Mucosa of descending colon (tissue), 3 donors: ENCODE results near the gene DND1. TPM values are rescaled to one million over a fixed set of nuclear protein-coding genes. Genes with fewer than 3 reads are reported as not detected.
"Not testable (repeated sequence)": the region's sequence is repeated elsewhere in the genome, so short reads cannot be mapped to it uniquely, and the experiment has no call there.

ENCODE experiments used
- ATAC-seq: fragments of 200-7000 bp; cut with Tn5 transposase; one replicate; pipeline ENCODE4 v1.9.1; 2020; ENCODE audit warnings: mild to moderate bottlenecking, moderate library complexity
- DNase-seq, 3 donors: peaks; one replicate each; pipeline ENCODE4 v3.0.0-alpha.2; 2020
- H3K36me3 ChIP-seq: fragments of 200-600 bp; one replicate; pipeline ENCODE4 v1.8.0; 2021; ENCODE audit warnings: low read depth, mild to moderate bottlenecking
- H3K4me1 ChIP-seq: fragments of 200-600 bp; one replicate; pipeline ENCODE4 v1.8.0; 2021; ENCODE audit warnings: low read depth, mild to moderate bottlenecking
- H3K4me3 ChIP-seq: fragments of 200-600 bp; one replicate; pipeline ENCODE4 v1.8.0; 2021; ENCODE audit warnings: mild to moderate bottlenecking
- H3K9me3 ChIP-seq: fragments of 200-600 bp; one replicate; pipeline ENCODE4 v1.8.0; 2021; ENCODE audit warnings: mild to moderate bottlenecking
- CTCF ChIP-seq: fragments of 200-600 bp; IDR thresholded peaks from one replicate; pipeline ENCODE4 v1.8.0; 2022; ENCODE audit warnings: antibody characterized with exemption, mild to moderate bottlenecking
- intact Hi-C, 2 donors: fragments of 100-400 bp; cut with DNase I in 1 of 2; cut with micrococcal nuclease in 1 of 2; formaldehyde crosslinking; loops; one replicate each; pipeline versions ENCODE4 v1.11.0 to v1.11.1; 2022; cut with DNase I, micrococcal nuclease
- total RNA-seq, 3 donors: library from RNA; stranded (reverse); fragmentation: NEBNext Ultra II Directional in 2 of 3; extraction: Animal tissue kit (Norgen Biotek cat#: 25700) in 2 of 3; gene quantifications; one replicate each; pipeline versions ENCODE4 v1.2.1 to v1.2.4, GENCODE V29; 2021 to 2023
- donor health status: DM: no; HTN: no; CAD: no; lungs with moderate emphysema.
- donor health status: DM: no; HTN: no; CAD: no.
- donor health status: DM: no; HTN: yes; CAD: no.

Gene DND1
- total RNA-seq, 3 donors from 2014 or later: 0.95 to 1.6 (median 1.1) TPM

GRCh38 chr5:140664359-140665119 is 8.8 kb downstream of the DND1 start, which contains the start of gene WDR55:
TSS of gene WDR55 (plus strand) at chr5:140664904. CDS start at chr5:140664913, 9 bp downstream.
- H3K36me3 ChIP-seq: no peaks in the 10 kb centered on the region
- ATAC-seq (peak; percentile 98), DNase-seq (peak; percentile 98 to 99 (median 99))
- peaks cover 19% of the 10 kb centered on the region for H3K4me1 ChIP-seq
- intact Hi-C loops: no loop called here
- H3K4me3 ChIP-seq: peak within 1 kb of the TSS; percentile 88
- no peak for TF ChIP-seq CTCF
- H3K9me3 ChIP-seq: no peaks in the 10 kb centered on the region

- DNase-seq (no peak), ATAC-seq (peak; percentile 8)
- Histone ChIP-seq H3K9me3 (no peaks in the 10 kb centered on the region), H3K36me3 (peaks cover 3% of the 10 kb centered on the region), H3K4me3 (peak overlapping the region; percentile 88), H3K4me1 (peaks cover 19% of the 10 kb centered on the region)
- intact Hi-C loops: no loop called here
- no peak for TF ChIP-seq CTCF
These were observed 9.4 kb downstream of the DND1 start for GRCh38 chr5:140664030-140664358.

GRCh38 chr5:140660371-140660770 is 13.0 kb downstream of the DND1 start:
- ATAC-seq, H3K4me1 ChIP-seq: not testable (repeated sequence)

GRCh38 chr5:140658870-140659269 is 14.5 kb downstream of the DND1 start:
- no peak for ATAC-seq

More at GRCh38 chr5:140660371-140660770, 13.0 kb downstream of the DND1 start:
- H3K4me3 ChIP-seq, intact Hi-C loops, DNase-seq, H3K9me3 ChIP-seq: not testable (repeated sequence)
- peaks cover 27% of the 10 kb centered on the region for H3K36me3 ChIP-seq

GRCh38 chr5:140647042-140647419 is 26.3 kb downstream of the DND1 start:
- peak overlapping the region; percentile 85 for H3K4me3 ChIP-seq
- no peak for TF ChIP-seq CTCF
- H3K36me3 ChIP-seq: peaks cover 9% of the 10 kb centered on the region
- peaks cover 15% of the 10 kb centered on the region for H3K4me1 ChIP-seq
- no peaks in the 10 kb centered on the region for H3K9me3 ChIP-seq
- intact Hi-C loops: no loop called here
- ATAC-seq: peak; percentile 38
- DNase-seq: no peak

More at GRCh38 chr5:140658870-140659269, 14.5 kb downstream of the DND1 start:
- TF ChIP-seq CTCF: no peak
- intact Hi-C loops: no loop called here
- Histone ChIP-seq H3K9me3 (no peaks in the 10 kb centered on the region), H3K36me3 (peaks cover 27% of the 10 kb centered on the region), H3K4me1 (peaks cover 4% of the 10 kb centered on the region), H3K4me3 (no peak overlapping the region)
- no peak for DNase-seq

GRCh38 chr5:140642718-140643117 is 30.7 kb downstream of the DND1 start:
- Histone ChIP-seq H3K9me3 (no peaks in the 10 kb centered on the region), H3K36me3 (no peaks in the 10 kb centered on the region), H3K4me1 (peaks cover 20% of the 10 kb centered on the region), H3K4me3 (no peak overlapping the region)
- TF ChIP-seq CTCF: no peak
- intact Hi-C loops: no loop called here
- no peak for ATAC-seq
- DNase-seq: no peak
